COLO829 (cell line): ENCODE measurements around the gene CAMKV.
"Not testable (repeated sequence)": the region's sequence is repeated elsewhere in the genome, so short reads cannot be mapped to it uniquely, and the experiment has no call there.

Experiments used
- DNase-seq: peaks from one replicate; pipeline ENCODE4 v3.0.0; 2012; ENCODE audit warnings: low spot score

Gene CAMKV

GRCh38 chr3:49869525-49870126 lies at the start of gene CAMKV:
Gene CAMKV (minus strand): TSS chr3:49869906. CDS start chr3:49862388, 7,518 bp downstream.
- no peak for DNase-seq

- not testable (repeated sequence) for DNase-seq
These were observed 48.3 kb upstream of the CAMKV start for GRCh38 chr3:49917806-49918590.

GRCh38 chr3:49916686-49917085 lies 47.0 kb upstream of the CAMKV start:
- no peak for DNase-seq

- DNase-seq = no peak
These were observed 45.2 kb upstream of the CAMKV start for GRCh38 chr3:49914906-49915305.

GRCh38 chr3:49912881-49913281 lies 43.2 kb upstream of the CAMKV start:
- DNase-seq = no peak

GRCh38 chr3:49911611-49912010 lies 41.9 kb upstream of the CAMKV start:
- DNase-seq = no peak

- no peak for DNase-seq
These were observed 41.4 kb upstream of the CAMKV start for GRCh38 chr3:49911124-49911420.

GRCh38 chr3:49910409-49911123 lies 40.9 kb upstream of the CAMKV start:
- DNase-seq = no peak

GRCh38 chr3:49908373-49909199 lies 38.9 kb upstream of the CAMKV start:
- no peak for DNase-seq

GRCh38 chr3:49906073-49906743 lies 36.5 kb upstream of the CAMKV start:
- peak; percentile 73 for DNase-seq

GRCh38 chr3:49904448-49904847 lies 34.7 kb upstream of the CAMKV start:
- DNase-seq = not testable (repeated sequence)

- DNase-seq = peak; percentile 67
These were observed 34.0 kb upstream of the CAMKV start, which contains the start of gene MST1R for GRCh38 chr3:49903451-49904424. Gene MST1R (minus strand): TSS chr3:49903873. CDS start chr3:49903609, 264 bp downstream.

GRCh38 chr3:49902511-49903345 lies 33.0 kb upstream of the CAMKV start:
- DNase-seq = no peak

GRCh38 chr3:49901366-49902339 lies 31.9 kb upstream of the CAMKV start:
- DNase-seq = no peak

GRCh38 chr3:49900491-49901153 lies 30.9 kb upstream of the CAMKV start:
- DNase-seq = no peak

- DNase-seq = no peak
These were observed 30.1 kb upstream of the CAMKV start for GRCh38 chr3:49899815-49900214.

GRCh38 chr3:49898991-49899390 lies 29.3 kb upstream of the CAMKV start:
- DNase-seq = no peak

- no peak for DNase-seq
These were observed 26.6 kb upstream of the CAMKV start for GRCh38 chr3:49896345-49896744.
